Measurements from ENCODE around the gene RBL1.
A peak's percentile ranks its signal among the peaks of the same experiment; 100 is the strongest.
"Not testable (repeated sequence)": the region's sequence is repeated elsewhere in the genome, so short reads cannot be mapped to it uniquely, and the experiment has no call there.

The RBL1 gene

GRCh38 chr20:36994221-36994620, 101.6 kb downstream of the RBL1 start:
- not testable (repeated sequence) for DNase-seq

GRCh38 chr20:36992802-36993334, 102.9 kb downstream of the RBL1 start:
- no peak for DNase-seq

GRCh38 chr20:36991703-36992102, 104.1 kb downstream of the RBL1 start:
- no peak for DNase-seq

GRCh38 chr20:36989797-36990196, 106.0 kb downstream of the RBL1 start:
- no peak for DNase-seq

- no peak for DNase-seq
These were observed 107.3 kb downstream of the RBL1 start for GRCh38 chr20:36988494-36988966.

- no peak for DNase-seq
These were observed 111.5 kb downstream of the RBL1 start for GRCh38 chr20:36984257-36984638.

- DNase-seq: no peak
These were observed 120.5 kb downstream of the RBL1 start for GRCh38 chr20:36975099-36975818.

GRCh38 chr20:36974660-36975059, 121.1 kb downstream of the RBL1 start:
- no peak for DNase-seq

GRCh38 chr20:36971103-36971502, 124.7 kb downstream of the RBL1 start:
- no peak for DNase-seq

- peak; percentile 59 to 61 for DNase-seq
These were observed 126.2 kb downstream of the RBL1 start for GRCh38 chr20:36969478-36970186.

GRCh38 chr20:36969051-36969450, 126.7 kb downstream of the RBL1 start:
- DNase-seq: no peak

- no peak for DNase-seq
These were observed 128.2 kb downstream of the RBL1 start for GRCh38 chr20:36967636-36968035.

- not testable (repeated sequence) for DNase-seq
These were observed 128.8 kb downstream of the RBL1 start for GRCh38 chr20:36966965-36967364.

GRCh38 chr20:36962354-36962941, 133.3 kb downstream of the RBL1 start:
- DNase-seq: not testable (repeated sequence)

- DNase-seq: no peak
These were observed 136.6 kb downstream of the RBL1 start for GRCh38 chr20:36959242-36959641.

- DNase-seq: peak in 1 of 2 experiments; percentile 49
These were observed 137.7 kb downstream of the RBL1 start for GRCh38 chr20:36957875-36958667.

- DNase-seq: no peak
These were observed 139.1 kb downstream of the RBL1 start for GRCh38 chr20:36956674-36957073.

GRCh38 chr20:36956016-36956415, 139.8 kb downstream of the RBL1 start:
- DNase-seq: no peak

GRCh38 chr20:36951979-36952738, 143.6 kb downstream of the RBL1 start:
- DNase-seq: no peak

- peak; percentile 94 to 96 for DNase-seq
These were observed 144.4 kb downstream of the RBL1 start, which contains the start of gene SAMHD1 for GRCh38 chr20:36951198-36951978. SAMHD1 (minus strand) TSS chr20:36951708; CDS start chr20:36951643, 65 bp downstream.
